CD1c-positive myeloid dendritic cell (primary cell): ENCODE data around the gene SLC38A10.
A peak's percentile ranks its signal among the peaks of the same experiment; 100 is the strongest.

Experiments used
- DNase-seq: peaks from one replicate; pipeline ENCODE4 v3.0.0-alpha.2; 2016; ENCODE audit errors: extremely low spot score

SLC38A10 gene

DNA sequence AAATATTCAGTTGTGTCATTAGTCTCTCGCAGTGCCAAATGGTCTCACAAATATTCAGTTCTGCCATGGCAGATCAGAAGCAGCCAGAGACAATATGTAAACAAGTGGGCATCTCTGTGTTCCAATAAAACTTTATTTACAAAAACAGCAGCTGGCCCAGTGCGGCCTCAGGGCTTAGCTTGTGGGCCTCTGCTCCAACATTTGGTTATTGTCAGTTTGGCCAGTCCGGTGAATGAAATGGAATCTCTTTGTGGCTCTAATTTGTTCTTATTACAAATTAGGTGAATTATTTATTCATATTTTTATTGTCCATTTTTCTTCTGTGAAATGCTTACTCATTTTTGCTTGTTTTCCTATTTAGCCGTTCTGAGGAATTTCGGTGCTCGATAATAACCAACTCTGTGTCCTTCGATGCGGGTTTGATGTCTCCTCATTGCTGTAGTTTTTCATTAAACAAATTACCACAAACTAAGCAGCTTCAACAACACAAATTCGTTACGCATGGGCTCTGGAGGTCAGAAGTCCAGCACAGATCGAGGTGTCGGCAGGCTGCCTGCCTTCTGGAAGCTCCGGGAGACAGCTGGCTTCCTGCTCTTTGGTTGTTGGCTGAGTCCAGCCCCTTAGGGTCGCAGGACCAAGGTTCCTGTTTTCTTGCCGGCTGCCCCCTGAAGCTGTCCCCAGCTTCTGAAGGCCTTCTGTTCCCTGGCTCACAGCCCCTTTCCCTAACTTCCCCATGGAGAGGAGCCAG is 4.1 kb upstream of the SLC38A10 start:
- no peak for DNase-seq

DNA sequence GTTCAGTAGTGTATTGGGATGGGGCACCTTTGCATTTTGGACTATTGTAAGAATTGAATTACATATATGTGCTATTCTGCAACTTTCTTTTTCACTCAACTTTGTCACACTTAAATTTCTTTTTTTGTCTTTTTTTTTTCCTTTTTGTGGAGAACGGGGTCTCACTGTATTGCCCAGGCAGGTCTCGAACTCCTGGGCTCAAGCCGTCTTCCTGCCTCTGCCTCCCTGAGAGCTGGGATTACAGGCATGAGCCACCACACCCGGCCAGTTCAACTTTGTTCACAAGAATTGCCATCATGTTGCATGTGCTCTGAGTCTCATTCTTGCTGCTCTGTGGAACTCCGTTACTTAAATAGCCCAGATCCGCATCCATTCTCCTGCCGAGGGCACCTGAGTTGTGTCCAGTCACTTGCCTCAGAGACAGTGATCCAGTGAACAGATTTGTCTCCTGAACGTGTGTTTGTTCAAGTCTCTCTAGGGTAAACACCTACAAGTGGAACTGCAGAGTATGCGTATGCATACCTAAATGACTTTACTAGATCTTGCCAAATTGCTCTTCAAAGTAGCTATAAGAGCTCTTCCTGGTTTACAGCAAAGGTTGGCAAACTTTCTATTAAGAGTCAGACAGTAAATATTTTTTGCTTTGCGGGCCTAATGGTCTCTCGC is 3.4 kb upstream of the SLC38A10 start:
- no peak for DNase-seq

DNA sequence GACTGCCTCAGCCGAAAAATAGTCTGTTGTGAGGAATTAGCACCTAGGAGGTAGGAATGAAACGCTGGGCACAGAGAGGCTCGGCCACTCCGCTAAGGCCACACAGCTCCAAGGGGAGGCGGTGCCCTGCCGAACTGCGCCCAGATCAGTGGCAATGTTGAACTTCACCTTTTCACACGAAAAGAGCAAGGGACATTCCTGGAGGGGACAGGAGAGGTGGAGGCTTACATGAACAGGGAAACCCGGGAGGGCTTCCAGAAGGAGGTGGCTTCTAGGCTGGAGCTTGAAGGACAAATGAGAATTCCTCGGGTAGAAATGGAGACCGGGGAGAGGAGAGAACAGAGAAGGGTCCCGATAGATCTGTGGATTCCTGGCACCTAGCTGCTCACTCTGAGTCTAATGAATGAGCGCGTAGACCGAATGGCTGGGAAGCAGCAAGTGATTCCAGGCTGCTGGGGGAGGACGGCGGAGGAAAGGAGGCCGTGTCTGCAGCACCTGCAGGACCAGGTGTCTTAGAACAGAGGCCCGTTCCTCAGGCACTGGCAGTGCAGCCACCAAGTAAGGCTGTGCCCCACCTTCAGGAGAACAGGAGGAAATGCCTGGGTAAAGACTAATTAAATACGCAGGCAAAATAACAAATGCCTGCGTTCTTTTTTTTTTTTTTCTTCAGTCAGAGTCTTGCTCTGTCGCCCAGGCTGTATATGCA is 722 bp upstream of the SLC38A10 start:
- peak; percentile 33 for DNase-seq

DNA sequence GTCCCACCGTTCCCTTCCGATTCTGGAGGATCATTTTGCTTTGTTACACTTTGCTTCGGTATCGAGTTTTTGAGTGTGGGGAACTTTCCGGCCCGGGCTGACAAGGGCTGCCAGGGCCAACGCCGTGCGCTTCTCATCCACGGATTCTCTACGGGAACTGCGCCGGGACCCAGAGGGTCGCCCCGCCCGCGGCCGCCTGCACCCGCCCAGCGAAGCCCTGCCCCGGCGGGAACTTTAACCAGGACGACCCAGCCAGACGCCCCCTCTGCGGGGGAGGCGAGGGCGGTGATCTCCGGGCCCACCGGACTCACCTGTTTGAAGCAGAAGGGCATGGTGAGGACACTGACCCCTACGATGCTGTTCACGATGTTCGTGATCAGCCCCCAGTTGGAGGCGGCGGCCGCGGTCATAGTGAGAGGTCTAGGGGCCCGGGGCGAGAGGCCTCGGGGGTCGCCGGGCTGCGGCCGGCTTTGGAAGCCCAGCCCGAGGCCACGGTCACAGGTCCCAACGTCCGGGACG is 536 bp downstream of the SLC38A10 start:
- peak; percentile 16 for DNase-seq

DNA sequence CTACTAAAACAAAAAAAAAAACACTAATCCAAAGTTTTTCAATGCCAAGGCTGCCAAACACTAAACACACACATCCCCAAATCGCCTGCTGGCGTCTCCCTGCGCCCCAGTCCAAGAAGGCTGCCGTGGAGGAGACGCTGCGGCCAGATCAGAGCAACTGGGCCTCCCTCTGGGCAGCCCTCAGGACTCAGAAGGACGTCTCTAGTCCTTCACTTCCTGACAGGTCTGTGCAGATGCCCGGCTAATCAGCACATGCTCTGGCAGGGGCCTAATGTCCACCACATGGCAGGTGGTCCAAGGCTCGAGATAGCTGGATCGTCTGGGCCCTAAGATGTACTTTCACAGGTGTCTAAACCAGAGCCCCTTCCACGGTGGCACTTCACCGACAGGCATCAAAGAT is 2.7 kb downstream of the SLC38A10 start:
- no peak for DNase-seq

DNA sequence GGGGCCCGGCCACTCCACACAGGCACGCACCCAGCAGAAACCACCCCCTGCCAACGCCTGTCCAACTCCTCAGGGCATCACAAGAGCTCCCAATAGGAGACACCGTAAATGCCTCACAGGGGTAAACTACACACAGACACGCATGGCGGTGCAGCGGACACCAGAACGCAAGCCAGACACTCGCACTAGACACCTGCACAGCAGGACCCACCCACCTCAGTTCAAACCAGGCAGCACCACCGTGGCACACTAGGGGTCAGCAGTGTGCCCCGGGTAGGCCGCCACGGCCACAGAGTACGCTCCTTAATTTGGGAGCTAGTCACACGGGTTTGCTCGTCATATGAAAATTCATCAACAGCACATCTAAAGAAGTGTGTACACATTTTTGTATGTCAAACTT is 3.4 kb downstream of the SLC38A10 start:
- peak; percentile 73 for DNase-seq

DNA sequence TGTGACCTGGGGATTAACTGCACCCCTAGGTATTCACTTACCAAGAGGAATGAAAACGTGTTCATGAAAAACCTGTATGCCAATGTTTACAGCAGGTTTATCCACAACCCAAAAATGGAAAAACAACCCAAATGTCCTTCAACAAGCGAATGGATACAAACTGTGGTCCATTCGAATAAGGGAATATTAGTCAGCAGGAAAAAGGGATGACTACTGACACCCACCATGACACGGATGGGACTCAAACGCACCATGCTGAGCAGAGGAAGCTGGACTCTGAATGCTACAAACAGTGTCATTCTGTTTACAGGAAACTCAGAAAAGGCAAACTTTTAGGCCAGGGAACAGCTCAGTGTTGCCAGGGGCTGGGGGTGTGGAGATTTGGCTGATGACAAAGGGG is 4.9 kb downstream of the SLC38A10 start:
- DNase-seq = no peak

DNA sequence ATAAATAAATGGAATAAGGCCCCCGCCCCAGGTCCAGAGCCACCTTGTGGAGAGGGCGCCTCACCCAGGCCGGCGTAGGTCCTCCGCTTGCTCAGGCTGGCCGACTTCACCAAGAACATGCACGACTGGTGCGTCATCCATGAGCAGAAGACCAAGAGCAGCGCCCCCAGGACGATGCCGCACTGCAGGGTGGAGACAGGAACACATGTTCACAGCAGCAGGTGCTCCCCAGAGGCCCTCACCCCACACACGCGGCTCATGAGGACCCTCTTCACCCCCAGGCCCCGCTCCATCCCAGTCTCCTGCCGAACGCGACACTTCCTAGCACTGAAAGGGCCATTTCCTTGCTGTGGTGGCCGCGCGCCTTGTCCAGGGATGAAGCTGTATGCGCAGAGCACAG is 5.5 kb downstream of the SLC38A10 start:
- no peak for DNase-seq

DNA sequence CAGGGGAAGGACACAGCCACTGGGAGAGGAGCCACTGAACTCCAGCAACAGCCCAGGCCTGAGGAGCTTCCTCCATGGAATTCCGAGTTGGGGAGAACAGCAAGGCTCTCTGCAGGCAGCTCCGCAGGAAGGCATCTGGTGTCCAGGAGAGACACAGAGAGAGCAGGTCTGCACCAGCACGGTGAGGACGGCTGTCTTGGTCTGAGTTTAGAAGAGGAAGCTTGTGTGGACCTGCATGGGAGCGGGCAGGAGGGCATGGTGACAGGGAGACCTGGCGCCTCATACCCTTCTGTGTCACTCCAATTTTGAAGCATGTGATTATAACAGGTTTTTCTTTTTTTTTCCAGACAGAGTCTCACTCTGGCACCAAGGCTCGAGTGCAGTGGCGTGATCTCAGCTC is 6.4 kb downstream of the SLC38A10 start:
- DNase-seq = no peak

DNA sequence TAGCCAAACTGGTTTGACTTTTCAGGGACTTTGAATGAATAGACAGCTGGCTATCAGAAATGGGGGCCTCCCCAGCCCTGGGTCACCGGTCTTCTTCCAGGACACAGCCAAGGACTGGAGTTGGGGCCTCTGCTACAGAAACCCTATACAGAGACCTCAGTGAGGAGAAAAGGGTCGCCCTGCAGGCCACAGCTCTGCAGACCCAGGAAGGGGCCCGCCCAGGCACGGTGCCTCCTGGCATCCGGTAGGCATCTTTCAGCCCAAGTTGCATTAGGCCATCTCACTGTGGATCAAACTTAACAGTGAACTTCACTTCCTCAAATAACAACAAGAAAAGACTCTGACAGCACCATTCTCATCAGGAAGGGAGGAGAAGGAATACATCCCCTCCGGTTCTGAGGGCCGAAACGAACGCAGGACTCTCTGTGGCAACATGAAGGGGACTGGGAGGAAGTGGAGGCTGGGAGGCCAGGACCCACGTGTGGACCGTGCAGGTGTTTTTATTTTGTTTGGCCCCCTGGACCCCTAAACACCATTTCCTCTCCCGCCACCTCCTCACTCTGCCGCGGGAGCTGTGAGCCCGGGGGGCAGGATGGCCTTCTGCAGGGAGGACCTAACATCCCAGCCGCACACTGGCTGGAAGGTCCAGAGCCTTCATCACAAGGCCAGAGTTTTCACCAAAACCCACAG is 7.2 kb downstream of the SLC38A10 start:
- peak; percentile 39 for DNase-seq

DNA sequence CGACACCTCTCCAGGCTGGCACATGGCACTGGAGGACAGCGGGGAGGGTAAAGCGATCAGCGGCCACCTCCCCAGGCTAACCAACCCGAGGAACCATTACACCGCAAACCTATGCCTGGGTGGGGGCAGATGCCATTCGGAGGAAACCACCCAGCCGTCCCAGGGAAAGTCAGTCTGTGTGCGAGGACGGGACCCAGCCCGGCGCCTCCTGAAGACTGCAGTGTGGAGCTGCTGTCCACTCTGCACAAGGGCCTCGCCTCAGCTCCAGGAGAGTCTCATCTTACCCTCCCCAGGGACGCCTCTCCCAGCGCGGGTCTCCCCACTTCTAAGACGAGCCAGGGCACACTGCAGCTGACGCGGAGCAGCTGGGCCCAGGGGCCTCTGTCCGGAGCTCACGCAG is 8.0 kb downstream of the SLC38A10 start:
- DNase-seq = no peak

DNA sequence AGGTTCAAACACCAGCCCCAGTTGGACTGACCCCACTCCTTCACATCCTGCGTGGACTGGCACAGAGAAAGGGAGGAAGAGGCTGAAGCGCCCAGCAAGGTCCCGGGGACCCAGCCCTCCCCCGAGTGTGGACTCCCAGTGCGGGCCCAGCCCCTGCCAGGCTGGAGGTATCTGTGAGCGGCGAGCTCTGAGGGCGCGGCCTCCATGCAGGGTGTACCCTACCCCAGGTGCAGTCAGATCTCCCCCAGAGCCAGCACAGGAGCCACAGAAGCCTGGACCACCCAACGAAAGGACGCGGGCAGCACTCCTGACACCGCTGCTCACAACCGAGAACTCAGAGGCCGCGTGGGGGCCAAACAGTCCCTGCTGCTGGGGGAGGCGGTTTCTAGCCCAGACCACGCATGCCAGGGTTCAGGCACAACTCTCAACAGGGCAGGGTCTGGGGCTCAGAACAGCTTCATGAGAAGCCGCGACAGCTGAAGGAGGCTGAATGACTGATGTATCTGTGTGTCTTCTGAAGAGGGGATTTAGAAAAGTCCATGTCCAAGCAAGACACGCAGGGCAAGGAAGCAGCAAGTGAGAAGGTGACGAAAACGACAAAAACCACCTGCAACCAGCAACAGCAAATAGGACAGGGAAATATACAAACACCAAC is 8.5 kb downstream of the SLC38A10 start:
- DNase-seq = no peak

DNA sequence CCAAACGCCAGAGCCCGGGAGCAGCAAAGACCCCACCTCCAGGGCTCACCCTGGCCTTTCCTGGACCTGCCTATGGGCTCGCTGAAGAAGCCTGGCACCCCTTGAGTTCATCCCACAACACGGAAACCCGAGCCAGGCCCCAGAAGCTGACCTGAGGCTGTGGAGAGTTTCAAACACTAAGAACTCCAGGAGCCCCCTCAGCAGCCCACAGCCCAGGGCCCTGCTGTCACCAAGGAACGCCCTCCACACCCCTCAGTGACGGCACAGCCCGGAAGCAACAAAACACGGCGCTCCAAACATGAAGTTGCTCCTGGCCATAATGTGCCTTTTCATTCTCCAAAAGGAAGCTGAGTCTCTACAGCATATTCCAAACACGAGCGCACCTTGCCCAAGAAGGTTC is 9.2 kb downstream of the SLC38A10 start:
- DNase-seq = no peak

DNA sequence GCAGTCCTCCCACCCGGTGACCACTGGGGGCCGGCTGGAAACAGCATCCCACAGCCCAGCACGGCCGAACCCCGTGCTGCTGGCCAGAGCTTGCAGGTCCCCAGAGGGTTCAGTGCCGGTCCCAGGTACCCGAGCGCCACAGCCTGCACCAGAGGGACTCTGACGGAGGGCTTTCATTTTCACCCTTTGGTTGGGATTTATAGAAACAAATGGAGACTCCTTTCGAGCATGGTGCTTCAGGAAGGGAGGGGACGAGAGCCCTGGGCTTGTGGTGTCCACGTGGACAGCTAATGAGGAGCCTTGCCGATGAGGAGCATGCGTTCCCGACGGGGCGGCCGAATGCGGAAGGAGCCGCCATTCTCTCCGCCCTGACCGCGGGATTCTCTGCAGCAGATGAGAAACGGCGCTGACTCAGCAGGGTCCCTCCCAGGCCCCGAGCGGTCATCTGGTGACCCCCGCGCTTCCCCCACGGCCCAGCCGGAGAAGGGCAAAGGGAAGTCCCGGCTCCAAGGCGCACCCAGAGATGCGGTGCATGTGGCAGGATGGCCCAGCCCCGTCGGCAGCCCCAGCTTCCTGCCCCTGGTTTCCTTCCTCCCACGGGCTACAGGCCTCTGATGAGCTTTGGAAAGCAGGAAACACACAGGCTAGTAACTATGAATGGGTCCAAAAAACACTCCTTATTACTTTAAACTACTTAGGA is 9.8 kb downstream of the SLC38A10 start:
- DNase-seq = peak; percentile 92

DNA sequence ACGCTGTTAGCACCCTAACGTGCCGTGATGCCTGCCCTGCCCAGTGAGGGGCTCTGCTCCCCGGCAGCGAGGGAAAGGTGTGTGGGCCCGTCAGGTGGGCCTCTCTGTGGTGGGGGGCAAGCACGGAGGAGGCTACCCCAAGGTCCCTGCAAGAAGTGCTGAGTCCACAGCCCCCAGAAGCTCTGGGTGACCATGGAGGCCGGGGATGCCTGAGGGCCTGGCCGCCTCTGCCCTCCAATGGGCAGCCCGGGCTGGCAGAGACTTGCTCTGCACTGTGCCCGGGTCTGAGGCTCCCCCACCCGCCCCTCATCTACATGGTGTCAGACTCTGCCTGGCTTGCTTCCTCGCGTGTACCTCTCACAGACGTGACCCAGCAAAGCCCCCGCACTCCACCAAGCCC is 12.2 kb downstream of the SLC38A10 start:
- no peak for DNase-seq

DNA sequence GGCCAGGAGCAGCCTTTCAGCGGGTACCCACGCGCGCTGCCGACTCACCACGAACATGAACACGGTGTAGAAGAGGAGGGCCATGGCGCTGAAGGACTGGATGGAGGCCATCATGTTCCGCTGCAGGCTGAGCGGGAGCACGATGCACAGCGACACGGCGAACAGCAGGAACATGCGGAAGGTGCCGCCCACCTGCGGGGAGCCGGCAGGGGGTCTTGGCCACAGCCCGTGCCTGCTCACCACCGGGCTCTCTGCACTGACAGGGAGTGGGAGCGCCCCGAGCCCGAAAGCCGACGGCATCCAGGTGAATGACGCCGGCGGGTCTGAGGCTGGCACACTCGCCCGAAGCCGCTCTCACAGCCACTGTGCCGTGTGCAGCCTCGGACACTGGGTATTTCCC is 13.0 kb downstream of the SLC38A10 start:
- DNase-seq = no peak

DNA sequence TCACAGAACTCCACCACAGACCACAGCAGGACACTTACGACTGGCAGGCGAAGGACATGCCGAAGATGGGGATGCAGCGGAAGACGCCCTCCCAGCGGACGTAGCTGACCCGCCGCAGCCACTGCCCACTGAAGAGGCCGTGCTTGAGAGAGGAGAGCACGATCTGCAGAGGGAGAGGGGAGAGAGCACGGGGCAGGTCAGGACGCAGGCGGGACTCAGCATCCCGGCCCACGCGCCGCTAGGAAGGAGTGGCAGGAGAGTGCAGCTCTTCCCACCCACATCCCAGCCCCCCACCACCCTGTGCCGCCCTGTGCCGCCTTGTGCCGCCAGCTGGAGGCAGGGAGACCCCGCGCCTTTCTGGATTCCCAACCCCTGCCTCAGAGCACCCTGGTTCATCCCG is 14.5 kb downstream of the SLC38A10 start:
- no peak for DNase-seq

DNA sequence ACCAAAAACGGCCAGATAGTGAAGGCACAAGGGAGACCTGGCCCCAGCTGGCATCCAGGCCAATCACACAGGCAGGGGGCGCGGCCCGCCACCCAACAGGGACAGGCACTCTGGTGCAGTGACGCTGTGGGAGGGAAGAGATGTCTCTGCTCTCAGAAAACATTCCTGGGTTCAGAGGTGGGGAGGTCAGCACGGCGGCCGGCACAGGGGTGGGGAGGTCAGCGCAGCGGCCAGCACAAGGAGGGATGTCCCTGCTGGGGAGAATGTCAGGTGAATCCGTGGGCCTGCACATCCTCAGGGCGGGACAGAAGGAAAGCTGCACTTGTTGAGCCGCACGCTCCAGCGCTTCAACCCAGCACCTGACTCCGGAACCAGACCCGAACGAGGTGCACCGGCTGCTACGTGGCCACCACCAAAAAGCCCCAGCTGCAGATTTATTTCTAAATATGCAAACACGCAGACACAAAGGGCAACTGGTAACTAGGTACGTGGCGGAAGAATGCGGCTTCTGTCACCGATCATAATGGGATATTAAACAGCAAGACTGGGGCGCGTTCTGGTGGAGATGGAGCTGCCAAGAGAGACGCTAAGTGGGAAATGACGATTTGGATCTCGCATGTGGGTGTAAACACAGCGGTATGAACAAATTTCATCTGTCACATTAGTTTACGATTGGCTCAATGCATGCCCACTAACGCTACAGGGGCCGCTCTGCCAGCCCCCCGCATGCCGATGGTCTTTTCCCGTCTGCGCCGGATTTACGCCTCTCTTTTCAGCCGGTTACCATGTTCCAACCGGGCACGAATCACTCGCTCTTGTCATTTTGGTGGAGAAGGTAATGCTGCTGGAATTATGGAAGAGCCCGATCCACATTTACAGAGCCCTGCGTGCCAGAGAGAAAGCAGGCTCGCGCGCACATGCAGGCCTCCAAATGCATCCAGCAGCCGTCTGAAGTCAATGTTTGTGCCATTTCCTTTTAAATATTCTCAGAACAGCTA is 15.5 kb downstream of the SLC38A10 start:
- DNase-seq = no peak

DNA sequence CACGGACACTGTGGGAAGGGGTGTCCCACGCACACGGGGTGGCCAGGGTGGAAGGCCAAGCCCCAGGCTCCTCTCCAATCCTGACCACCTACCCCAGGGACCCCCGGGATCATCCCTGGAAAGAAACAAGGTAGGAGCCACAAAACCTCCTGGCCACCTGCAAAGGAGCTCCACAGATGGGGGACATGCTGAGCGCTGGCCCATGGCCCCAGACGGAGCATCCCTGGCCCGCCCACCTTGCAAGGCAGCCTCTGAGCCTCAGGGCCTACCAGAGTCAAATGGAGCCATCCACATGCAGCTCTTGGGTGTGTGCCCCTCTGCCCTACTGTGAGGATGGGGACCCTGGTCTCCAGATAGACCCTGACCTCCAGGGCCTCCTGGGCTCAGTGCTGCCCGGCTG is 16.3 kb downstream of the SLC38A10 start:
- no peak for DNase-seq
